DND-41 (cell line): ENCODE results near the gene PLEK.

Experiments used
- EZH2 ChIP-seq: IDR thresholded peaks from 3 replicates; pipeline ENCODE4 v1.6.1; 2012; ENCODE audit warnings: borderline replicate concordance, low read depth, mild to moderate bottlenecking, moderate library complexity, low read length, inconsistent platforms; ENCODE audit not compliant: severe bottlenecking
- TF ChIP-seq, protein P1 (sequence below): IDR thresholded peaks from 2 replicates; pipeline ENCODE4 v1.5.1; 2012; ENCODE audit warnings: borderline replicate concordance, low read length, moderate library complexity, mild to moderate bottlenecking; ENCODE audit not compliant: poor library complexity, severe bottlenecking; ENCODE audit errors: extremely low read depth

DNA sequence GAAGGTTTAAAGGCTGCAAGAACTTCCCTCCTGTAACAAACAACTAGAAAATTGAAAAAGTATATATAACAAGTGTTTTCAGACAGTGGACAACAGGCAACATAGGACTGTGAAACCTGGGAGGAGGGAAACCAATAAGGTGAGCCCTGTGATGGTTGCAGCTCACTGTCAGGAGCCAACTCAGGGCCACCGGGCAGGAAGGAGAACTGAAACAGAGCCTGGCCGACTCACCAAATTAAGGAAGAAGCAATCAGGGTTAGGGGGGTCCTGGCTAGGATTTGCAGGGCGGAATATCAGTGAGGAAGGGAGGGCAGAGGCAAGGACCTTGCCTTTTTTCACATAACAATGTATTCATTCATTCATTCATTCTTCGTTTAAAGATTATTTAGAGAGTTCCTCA, 23.5 kb upstream of the PLEK start:
- TF ChIP-seq, protein P1, sequence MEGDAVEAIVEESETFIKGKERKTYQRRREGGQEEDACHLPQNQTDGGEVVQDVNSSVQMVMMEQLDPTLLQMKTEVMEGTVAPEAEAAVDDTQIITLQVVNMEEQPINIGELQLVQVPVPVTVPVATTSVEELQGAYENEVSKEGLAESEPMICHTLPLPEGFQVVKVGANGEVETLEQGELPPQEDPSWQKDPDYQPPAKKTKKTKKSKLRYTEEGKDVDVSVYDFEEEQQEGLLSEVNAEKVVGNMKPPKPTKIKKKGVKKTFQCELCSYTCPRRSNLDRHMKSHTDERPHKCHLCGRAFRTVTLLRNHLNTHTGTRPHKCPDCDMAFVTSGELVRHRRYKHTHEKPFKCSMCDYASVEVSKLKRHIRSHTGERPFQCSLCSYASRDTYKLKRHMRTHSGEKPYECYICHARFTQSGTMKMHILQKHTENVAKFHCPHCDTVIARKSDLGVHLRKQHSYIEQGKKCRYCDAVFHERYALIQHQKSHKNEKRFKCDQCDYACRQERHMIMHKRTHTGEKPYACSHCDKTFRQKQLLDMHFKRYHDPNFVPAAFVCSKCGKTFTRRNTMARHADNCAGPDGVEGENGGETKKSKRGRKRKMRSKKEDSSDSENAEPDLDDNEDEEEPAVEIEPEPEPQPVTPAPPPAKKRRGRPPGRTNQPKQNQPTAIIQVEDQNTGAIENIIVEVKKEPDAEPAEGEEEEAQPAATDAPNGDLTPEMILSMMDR, result no peak
- TF ChIP-seq EZH2, result no peak
